Measurements from ENCODE around the gene IKZF1.

DNA sequence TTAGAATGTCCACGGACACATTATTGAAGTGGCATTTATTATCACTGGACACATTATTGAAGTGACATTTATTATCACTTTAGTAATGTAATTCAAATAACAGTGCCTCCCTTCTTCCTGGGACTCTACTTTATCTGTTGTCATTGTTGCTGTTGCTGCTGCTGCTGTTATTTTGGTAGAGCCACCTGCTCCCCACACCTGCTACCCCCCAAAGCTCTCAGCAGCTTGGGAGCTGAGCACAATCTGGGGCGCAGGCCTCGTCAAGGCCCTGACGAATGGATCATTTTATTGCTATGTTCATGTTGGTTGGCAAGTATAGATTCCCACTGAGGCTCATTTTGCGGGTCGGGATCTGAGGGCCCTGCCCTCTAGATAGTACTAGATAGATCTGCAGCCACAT lies 120.8 kb downstream of the IKZF1 start:
- TF ChIP-seq EHF (CRISPR knock-in tag; IDR thresholded peaks at IDR 0.05) (no peak), RNF2 (IDR thresholded peaks at IDR 0.05; ENCODE audit: borderline replicate concordance, low read depth) (no peak)
- TF ChIP-seq, protein P1, sequence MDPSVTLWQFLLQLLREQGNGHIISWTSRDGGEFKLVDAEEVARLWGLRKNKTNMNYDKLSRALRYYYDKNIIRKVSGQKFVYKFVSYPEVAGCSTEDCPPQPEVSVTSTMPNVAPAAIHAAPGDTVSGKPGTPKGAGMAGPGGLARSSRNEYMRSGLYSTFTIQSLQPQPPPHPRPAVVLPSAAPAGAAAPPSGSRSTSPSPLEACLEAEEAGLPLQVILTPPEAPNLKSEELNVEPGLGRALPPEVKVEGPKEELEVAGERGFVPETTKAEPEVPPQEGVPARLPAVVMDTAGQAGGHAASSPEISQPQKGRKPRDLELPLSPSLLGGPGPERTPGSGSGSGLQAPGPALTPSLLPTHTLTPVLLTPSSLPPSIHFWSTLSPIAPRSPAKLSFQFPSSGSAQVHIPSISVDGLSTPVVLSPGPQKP (IDR thresholded peaks at IDR 0.05; ENCODE audit: low read depth, low read length) = no peak
